ENCODE results near the gene TRAPPC2.

Gene TRAPPC2

DNA sequence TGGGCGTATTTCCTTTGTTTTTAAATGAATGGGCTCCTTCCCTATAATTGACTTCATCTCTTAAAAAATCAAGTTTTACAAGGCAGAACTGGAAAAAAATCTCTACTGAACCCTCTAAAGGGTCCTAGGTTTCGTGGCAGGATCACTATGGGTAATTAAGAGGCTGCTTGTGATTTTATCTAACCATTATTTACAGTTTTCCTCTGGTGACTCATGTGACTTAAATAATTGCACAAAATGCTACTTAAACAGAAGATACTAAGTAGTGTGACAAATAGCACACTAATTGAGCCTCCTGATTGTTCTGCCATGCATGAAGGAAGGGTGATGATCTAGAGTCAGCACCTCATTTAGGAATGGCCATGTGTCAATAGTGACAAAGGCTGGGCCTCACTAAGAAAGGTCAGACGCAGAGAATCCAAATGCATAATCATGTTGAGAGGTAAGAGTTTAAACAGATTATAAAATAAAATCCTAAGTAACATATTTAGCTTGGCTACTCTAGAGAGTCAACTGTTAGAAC is 35.7 kb upstream of the TRAPPC2 start:
- Histone ChIP-seq H3K36me3 (ENCODE audit: insufficient read depth, low read length) (peaks cover 60% of the 10 kb centered on the region; the same call in 1 of the 2 replicates), H2AFZ (ENCODE audit: low read length) (no peak overlapping the region), H3F3A (ENCODE audit: low read depth) (no peaks in the 10 kb centered on the region), H3K79me2 (ENCODE audit: insufficient read depth, low read length) (no peaks in the 10 kb centered on the region), H4K20me1 (ENCODE audit: insufficient read depth, low read length, poor library complexity, severe bottlenecking) (no peaks in the 10 kb centered on the region), H3K9ac (ENCODE audit: low read depth, low read length, poor library complexity, severe bottlenecking) (no peak overlapping the region), H3K4me3 (ENCODE audit: low read length, poor library complexity, severe bottlenecking) (no peak overlapping the region), H3K4me1 (ENCODE audit: insufficient read depth, low read length, poor library complexity, severe bottlenecking) (peaks cover 8% of the 10 kb centered on the region), H3K9me3 (ENCODE audit: insufficient read depth, low read depth, low read length) (no peaks in the 10 kb centered on the region), H3K4me2 (ENCODE audit: low read depth, low read length, poor library complexity, severe bottlenecking) (no peak overlapping the region), H3K27me3 (ENCODE audit: insufficient read depth, low read length, poor library complexity, severe bottlenecking) (no peaks in the 10 kb centered on the region), H3K9me2 (replicated peaks; ENCODE audit: low read depth, low read length) (no peaks in the 10 kb centered on the region)
- TF ChIP-seq EZH2phosphoT487 (IDR thresholded peaks at IDR 0.05; ENCODE audit: borderline replicate concordance), result no peak
- TF ChIP-seq, protein P1, sequence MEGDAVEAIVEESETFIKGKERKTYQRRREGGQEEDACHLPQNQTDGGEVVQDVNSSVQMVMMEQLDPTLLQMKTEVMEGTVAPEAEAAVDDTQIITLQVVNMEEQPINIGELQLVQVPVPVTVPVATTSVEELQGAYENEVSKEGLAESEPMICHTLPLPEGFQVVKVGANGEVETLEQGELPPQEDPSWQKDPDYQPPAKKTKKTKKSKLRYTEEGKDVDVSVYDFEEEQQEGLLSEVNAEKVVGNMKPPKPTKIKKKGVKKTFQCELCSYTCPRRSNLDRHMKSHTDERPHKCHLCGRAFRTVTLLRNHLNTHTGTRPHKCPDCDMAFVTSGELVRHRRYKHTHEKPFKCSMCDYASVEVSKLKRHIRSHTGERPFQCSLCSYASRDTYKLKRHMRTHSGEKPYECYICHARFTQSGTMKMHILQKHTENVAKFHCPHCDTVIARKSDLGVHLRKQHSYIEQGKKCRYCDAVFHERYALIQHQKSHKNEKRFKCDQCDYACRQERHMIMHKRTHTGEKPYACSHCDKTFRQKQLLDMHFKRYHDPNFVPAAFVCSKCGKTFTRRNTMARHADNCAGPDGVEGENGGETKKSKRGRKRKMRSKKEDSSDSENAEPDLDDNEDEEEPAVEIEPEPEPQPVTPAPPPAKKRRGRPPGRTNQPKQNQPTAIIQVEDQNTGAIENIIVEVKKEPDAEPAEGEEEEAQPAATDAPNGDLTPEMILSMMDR (conservative IDR thresholded peaks at IDR 0.05; ENCODE audit: low read length), result no peak

DNA sequence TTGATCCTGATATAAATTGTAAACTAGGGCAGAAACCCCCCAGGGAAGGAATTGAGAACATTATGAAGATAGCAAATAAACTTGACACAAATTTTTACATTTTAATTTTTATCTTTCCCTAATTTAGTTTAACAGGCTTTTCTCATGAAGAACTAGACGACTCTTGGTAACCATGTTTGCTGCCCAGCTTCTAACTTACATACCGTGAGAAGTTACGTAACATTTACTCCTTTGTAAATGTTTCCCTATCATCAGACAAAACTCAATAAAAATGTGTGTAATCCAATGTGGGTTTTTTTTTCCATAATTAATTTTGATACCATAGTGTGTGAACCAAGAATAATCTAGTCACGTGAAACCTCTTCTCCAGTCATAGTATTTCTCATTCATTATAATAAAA is 34.5 kb upstream of the TRAPPC2 start:
- Histone ChIP-seq H3K9ac (ENCODE audit: low read depth, low read length, poor library complexity, severe bottlenecking) (no peak overlapping the region), H3K36me3 (ENCODE audit: insufficient read depth, low read length) (peaks cover 54% of the 10 kb centered on the region; the same call in 1 of the 2 replicates), H3K9me3 (ENCODE audit: insufficient read depth, low read depth, low read length) (no peaks in the 10 kb centered on the region), H3K79me2 (ENCODE audit: insufficient read depth, low read length) (no peaks in the 10 kb centered on the region), H3K4me1 (ENCODE audit: insufficient read depth, low read length, poor library complexity, severe bottlenecking) (peaks cover 8% of the 10 kb centered on the region), H2AFZ (ENCODE audit: low read length) (no peak overlapping the region), H3K4me3 (ENCODE audit: low read length, poor library complexity, severe bottlenecking) (no peak overlapping the region), H3K9me2 (replicated peaks; ENCODE audit: low read depth, low read length) (no peaks in the 10 kb centered on the region), H3K4me2 (ENCODE audit: low read depth, low read length, poor library complexity, severe bottlenecking) (no peak overlapping the region), H4K20me1 (ENCODE audit: insufficient read depth, low read length, poor library complexity, severe bottlenecking) (no peaks in the 10 kb centered on the region), H3F3A (ENCODE audit: low read depth) (no peaks in the 10 kb centered on the region), H3K27me3 (ENCODE audit: insufficient read depth, low read length, poor library complexity, severe bottlenecking) (no peaks in the 10 kb centered on the region)
- no peak for TF ChIP-seq EZH2phosphoT487 (IDR thresholded peaks at IDR 0.05; ENCODE audit: borderline replicate concordance)
- TF ChIP-seq, protein P1 (conservative IDR thresholded peaks at IDR 0.05; ENCODE audit: low read length), result no peak

DNA sequence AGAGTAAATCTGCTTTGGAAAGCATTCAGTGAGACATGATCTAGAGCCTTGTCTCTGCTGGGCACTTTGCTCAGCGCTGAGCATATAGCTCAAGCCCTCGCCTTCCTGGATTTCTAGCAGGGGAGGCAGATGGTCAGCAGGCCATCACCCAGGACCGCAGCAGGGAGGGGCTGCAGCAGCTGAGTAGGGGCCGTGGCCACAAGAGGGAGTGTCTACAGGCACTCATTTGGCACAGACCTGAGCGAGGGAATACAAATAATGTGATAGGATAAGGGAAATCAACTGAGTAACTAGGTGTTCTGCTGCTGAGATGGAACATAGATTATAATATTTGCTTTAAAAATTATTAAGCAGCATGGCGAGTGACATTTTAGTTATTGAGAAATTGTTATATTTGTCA is 30.3 kb upstream of the TRAPPC2 start:
- peaks cover 80% of the 10 kb centered on the region for H3K36me3 ChIP-seq (ENCODE audit: insufficient read depth, low read length)
- no peak overlapping the region for H2AFZ ChIP-seq (ENCODE audit: low read length)
- no peak overlapping the region for H3K9ac ChIP-seq (ENCODE audit: low read depth, low read length, poor library complexity, severe bottlenecking)
- TF ChIP-seq, protein P1 (conservative IDR thresholded peaks at IDR 0.05; ENCODE audit: low read length), result 0 out of 2 replicates have a peak, but pooled peaks have one; percentile 22
- TF ChIP-seq EZH2phosphoT487 (IDR thresholded peaks at IDR 0.05; ENCODE audit: borderline replicate concordance), result no peak
- H3K27me3 ChIP-seq (ENCODE audit: insufficient read depth, low read length, poor library complexity, severe bottlenecking), result no peaks in the 10 kb centered on the region
- no peaks in the 10 kb centered on the region for H3K79me2 ChIP-seq (ENCODE audit: insufficient read depth, low read length)
- H3K4me1 ChIP-seq (ENCODE audit: insufficient read depth, low read length, poor library complexity, severe bottlenecking), result no peaks in the 10 kb centered on the region
- no peaks in the 10 kb centered on the region for H4K20me1 ChIP-seq (ENCODE audit: insufficient read depth, low read length, poor library complexity, severe bottlenecking)
- no peaks in the 10 kb centered on the region for H3F3A ChIP-seq (ENCODE audit: low read depth)
- no peaks in the 10 kb centered on the region for H3K9me3 ChIP-seq (ENCODE audit: insufficient read depth, low read depth, low read length)
- no peak overlapping the region for H3K4me2 ChIP-seq (ENCODE audit: low read depth, low read length, poor library complexity, severe bottlenecking)
- no peak overlapping the region for H3K4me3 ChIP-seq (ENCODE audit: low read length, poor library complexity, severe bottlenecking)
- H3K9me2 ChIP-seq (replicated peaks; ENCODE audit: low read depth, low read length), result no peaks in the 10 kb centered on the region
